GM18519 (cell line): ENCODE measurements around the gene ITK.
"Not testable (repeated sequence)": the region's sequence is repeated elsewhere in the genome, so short reads cannot be mapped to it uniquely, and the experiment has no call there.

ENCODE experiments used
- ATAC-seq: cut with Tn5 transposase; IDR thresholded peaks from one replicate; pipeline ENCODE4 v1.9.1; 2021; ENCODE audit warnings: mild to moderate bottlenecking, moderate library complexity; ENCODE audit not compliant: unreplicated experiment, low FRiP score

Gene ITK

DNA sequence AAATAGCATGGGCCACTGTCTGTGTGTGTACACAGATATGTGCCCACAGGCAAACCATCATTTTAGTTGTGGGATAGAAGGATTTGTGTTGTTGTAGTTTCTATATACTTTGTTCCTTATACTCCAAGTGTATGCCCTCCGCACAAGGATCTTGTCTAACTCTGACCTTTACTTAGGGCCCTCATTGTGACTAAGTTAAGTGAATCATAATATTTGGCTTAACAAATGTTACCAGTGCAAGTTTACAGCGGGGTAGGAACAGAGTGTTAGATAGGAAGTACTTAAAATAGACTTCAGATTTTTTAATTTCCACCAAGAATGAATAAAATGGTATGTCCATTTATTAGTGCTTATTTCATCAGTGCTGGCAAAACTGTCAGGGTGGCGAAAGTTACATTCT is 55.8 kb downstream of the ITK start:
- no peak for ATAC-seq

- ATAC-seq, result no peak
Observed at GRCh38 chr5:157241483-157241882, 60.8 kb downstream of the ITK start.

- not testable (repeated sequence) for ATAC-seq
Observed at GRCh38 chr5:157244704-157245103, 64.1 kb downstream of the ITK start.

DNA sequence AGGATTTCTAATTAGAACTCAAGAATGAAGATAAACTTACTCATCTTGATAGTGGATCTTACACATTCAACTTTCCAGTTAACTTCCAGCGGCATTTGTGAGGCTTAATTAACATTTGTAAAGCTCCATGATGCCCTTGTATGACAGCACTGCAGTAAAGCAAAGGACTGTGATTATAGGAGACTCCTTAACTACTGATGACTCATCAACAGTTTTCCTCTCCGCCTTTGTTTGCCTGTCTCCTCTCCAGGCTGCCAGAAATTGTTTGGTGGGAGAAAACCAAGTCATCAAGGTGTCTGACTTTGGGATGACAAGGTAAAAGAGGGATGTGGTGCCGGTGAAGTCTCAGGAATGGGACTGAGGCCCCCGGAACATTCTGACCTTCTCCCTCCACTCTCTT is 64.8 kb downstream of the ITK start:
- no peak for ATAC-seq

DNA sequence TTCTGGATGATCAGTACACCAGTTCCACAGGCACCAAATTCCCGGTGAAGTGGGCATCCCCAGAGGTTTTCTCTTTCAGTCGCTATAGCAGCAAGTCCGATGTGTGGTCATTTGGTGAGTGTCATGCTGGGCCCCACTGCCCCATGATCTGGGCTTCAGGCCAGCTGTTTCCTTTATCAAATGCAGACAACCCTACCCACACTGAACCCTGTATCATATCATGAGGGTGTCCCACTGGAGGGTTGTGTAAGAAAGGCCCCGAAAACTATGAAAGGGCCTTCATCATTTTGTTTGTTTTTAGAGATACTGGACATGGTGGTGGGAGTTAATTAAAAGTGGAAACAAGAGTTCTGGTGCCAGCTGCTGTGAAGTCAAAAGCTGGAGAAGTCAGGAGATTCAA is 65.2 kb downstream of the ITK start:
- no peak for ATAC-seq

DNA sequence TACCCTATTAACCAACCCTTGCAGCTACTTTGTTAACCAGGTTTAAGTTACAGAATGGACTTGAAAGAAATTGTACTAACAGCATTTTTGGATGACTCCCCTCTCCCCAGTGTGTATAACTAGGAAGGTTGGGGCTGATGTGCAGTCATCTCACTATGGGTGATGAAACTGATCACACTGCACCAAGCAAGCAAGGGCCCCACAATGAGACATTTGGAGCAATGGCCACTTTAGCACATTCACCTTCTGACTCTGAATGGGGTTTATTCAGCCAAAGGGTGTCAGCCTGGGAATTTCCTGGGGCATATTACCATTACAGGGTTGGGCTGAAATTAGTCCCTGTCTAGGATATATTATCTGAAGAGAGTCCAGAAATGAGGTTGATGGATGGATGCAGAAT is 66.6 kb downstream of the ITK start:
- no peak for ATAC-seq

DNA sequence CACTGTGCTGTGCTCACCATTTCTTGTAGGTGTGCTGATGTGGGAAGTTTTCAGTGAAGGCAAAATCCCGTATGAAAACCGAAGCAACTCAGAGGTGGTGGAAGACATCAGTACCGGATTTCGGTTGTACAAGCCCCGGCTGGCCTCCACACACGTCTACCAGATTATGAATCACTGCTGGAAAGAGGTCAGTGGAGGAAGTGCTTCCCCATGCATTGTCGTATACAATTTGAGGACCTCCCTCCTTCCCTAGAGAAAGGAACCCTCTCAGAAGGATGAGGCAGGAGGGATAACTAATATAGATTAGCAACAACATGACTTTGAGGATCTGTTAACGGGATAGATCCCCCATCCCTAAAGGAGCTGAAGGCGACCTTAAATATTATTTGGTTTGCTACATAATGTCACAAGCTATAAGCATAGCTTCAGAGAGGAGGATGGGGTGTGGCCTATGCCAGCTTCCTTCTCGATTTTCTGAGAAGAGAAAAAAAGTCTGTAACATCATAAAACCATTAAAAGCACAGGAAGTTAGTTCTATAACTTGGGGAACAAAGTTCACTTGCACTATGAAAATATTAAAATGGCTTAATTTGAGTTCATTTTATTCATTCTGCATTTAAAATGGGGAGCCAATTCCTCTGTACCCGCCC is 68.3 kb downstream of the ITK start:
- no peak for ATAC-seq

DNA sequence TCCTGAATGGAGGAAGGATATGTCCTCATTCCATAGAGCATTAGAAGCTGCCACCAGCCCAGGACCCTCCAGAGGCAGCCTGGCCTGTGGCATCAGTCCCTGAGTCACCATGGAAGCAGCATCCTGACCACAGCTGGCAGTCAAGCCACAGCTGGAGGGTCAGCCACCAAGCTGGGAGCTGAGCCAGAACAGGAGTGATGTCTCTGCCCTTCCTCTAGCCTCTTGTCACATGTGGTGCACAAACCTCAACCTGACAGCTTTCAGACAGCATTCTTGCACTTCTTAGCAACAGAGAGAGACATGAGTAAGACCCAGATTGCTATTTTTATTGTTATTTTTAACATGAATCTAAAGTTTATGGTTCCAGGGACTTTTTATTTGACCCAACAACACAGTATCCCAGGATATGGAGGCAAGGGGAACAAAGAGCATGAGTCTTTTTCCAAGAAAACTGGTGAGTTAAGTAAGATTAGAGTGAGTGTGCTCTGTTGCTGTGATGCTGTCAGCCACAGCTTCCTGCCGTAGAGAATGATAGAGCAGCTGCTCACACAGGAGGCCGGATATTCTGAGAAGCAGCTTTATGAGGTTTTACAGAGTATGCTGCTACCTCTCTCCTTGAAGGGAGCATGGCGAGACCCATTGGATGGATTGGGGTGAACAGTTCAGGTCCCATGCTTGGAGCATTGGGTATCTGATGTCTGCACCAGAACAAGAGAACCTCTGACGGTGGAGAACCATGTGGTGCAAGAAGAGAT is 72.2 kb downstream of the ITK start:
- ATAC-seq, result peak; percentile 92

- peak; percentile 26 for ATAC-seq
Observed at GRCh38 chr5:157253547-157253946, 72.9 kb downstream of the ITK start.

- no peak for ATAC-seq
Observed at GRCh38 chr5:157258450-157258849, 77.8 kb downstream of the ITK start.

- ATAC-seq, result no peak
Observed at GRCh38 chr5:157259699-157260098, 79.1 kb downstream of the ITK start.

DNA sequence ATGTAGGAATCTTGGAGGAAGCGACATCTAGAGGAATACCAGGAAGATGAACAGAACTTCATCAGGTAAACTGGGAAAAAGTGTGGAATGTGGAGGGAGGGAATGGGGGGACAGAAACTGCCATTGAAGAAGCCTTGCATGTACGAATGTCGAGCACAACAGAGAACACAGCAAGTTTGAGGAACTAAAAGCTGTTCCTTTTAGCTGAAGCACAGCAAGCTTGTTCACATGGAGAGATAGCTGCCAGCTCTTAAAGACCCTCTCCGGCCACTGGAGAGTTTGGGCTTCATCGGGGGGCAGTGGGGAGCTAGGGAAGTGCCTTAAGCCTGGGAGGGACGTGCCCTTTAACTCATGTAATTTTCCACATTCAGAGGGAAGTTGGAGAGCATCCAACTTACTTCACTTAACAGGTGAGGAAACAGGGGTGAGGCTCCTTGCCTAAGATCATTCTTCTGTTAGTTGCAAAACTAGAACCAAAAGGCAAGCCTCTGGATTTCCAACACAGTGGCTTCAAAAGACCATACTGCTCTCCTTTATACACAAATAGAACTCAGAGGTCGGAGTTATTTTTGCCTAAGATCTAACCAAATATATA is 83.0 kb downstream of the ITK start:
- ATAC-seq, result no peak

DNA sequence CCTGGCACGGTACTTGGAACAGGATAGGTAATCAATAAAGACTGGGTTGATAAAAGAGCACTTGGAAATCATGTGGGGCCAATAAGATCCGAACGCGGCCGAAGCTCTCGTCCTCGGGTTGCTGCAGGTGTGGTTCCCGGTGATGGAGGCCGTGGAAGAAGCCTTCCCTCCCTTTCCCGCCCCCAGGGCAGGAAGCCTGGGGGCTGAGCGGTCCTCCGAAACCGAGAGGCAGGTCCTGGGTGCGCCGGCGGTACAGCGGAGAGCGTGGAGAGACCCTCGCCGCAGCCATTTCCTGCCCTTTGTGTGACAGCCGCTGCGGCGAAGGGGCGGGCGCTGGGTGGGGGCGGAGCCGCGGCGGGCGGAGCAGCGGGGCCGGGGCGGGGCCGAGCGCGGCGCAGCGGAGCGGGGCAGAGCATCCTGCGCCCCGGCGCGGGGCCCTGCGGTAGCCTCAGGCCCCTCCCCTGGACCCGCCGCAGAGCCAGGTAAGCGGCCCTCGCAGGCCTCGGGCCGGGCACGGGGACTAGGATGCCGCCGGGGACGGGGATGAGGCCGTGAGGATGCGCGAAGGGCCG is 85.2 kb downstream of the ITK start, which contains the start of gene CYFIP2:
TSS of gene CYFIP2 (plus strand) at position 410 of the 572 bp plus-strand sequence. CDS start 19,239 bp downstream, outside the sequence.
- ATAC-seq, result peak; percentile 78

- ATAC-seq, result peak; percentile 37
Observed at GRCh38 chr5:157266286-157267007, 85.8 kb downstream of the ITK start.

GRCh38 chr5:157267025-157267424 is 86.4 kb downstream of the ITK start:
- no peak for ATAC-seq

GRCh38 chr5:157267761-157268480 is 87.3 kb downstream of the ITK start:
- ATAC-seq, result no peak

DNA sequence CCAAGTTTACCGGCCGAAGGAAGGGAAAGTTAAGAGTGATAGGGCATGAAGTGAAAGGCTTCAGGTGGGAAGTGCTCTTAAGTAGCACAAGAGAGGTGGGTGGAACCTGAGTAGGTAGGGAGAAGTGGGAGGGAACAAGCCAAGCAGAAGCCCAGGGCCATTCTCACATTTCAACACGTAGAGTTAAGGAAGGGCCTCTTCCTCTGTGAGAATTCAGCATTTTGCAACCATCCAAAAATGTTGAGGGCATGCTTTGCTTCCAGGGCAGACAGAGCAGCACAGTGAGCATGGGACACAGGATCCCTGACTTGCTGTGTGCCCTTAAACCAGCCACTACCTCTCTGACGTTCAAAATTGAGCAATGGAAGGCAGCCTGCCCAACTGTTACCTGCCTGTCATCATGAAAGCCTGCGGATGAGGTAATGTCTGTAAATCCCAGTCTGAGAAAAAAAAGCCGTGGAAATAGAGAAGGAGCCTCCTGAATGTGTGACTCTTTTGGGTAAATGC is 88.6 kb downstream of the ITK start:
- no peak for ATAC-seq

DNA sequence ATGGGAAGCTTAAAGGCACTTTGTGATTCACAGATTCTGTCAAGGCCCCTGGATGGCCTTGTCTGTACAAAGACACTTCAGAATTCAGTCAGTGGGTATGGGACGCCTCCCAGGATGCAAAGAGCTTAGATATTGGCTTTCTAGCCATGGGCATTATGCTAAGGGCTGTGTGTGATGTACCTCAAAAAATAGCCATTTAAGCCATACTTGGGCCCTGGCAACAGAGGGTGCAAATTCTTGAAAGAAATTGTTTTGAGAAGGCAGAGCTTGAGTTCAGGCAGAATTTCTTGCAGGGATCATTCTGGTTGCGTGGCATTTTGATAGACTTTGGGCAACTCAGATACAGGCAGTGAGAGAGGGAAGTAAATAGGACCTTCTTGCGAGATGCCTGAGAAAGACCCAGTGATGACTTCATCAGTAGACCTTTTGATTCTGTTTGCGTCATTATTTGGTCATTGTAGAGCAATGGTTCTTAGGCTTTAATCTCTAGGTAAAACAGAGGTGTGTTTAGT is 89.2 kb downstream of the ITK start:
- ATAC-seq, result no peak

GRCh38 chr5:157270771-157271170 is 90.1 kb downstream of the ITK start:
- no peak for ATAC-seq
